ENCODE data around the gene DNAH3.

DNA sequence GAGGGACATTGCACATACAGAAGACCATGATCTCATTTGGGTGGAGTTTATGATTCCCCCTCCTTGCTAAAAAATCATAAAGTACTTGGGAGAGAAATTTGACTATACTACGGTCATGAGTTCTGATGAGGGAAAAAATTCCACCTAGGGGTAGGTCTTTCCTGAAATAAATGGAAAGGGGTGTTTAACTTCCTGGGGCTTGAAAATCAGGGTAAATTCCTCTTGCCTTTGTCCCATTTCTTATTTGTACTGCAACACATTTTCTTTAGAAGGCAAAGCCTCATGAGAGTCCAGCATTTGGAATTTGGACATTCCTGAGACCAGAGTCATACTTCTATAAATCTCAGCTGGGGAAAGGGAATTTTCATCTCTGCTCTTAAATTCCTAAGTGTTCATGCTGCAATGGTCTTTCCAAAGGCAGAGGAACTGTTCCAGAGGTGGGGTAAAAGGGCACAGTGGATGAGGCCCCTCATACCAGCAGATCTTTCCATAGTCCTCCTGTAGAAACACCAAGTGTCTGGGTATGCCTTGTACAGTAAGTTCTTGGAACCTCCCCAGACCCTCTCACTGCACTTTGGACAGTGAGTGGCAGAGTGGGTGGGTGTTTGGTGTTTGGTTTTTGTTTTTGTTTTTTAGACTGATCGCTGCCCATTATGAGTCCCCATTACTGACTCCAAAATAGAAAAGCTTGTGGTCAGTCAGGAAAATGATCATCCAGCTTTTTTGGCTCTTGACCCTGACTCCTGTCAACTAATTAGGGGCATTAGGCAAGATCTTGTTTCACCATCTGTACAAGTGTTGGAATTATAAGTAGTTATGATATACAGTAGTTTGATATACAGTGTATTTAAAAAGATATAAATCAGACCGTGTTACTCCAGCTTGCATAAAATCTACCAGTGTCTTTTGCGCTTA, 244.0 kb downstream of the DNAH3 start:
- TF ChIP-seq, protein P1, sequence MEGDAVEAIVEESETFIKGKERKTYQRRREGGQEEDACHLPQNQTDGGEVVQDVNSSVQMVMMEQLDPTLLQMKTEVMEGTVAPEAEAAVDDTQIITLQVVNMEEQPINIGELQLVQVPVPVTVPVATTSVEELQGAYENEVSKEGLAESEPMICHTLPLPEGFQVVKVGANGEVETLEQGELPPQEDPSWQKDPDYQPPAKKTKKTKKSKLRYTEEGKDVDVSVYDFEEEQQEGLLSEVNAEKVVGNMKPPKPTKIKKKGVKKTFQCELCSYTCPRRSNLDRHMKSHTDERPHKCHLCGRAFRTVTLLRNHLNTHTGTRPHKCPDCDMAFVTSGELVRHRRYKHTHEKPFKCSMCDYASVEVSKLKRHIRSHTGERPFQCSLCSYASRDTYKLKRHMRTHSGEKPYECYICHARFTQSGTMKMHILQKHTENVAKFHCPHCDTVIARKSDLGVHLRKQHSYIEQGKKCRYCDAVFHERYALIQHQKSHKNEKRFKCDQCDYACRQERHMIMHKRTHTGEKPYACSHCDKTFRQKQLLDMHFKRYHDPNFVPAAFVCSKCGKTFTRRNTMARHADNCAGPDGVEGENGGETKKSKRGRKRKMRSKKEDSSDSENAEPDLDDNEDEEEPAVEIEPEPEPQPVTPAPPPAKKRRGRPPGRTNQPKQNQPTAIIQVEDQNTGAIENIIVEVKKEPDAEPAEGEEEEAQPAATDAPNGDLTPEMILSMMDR (IDR thresholded peaks at IDR 0.05; ENCODE audit: low read length): no peak
- TF ChIP-seq EZH2 (optimal IDR thresholded peaks at IDR 0.05; ENCODE audit: low read depth, low read length): no peak
